CD4-positive, alpha-beta T cell (primary cell): Measurements from ENCODE around the gene CCDC183. TPM values are rescaled to one million over a fixed set of nuclear protein-coding genes. Genes with fewer than 3 reads are reported as not detected.

Source experiments
- ATAC-seq: fragments of 200-7000 bp; cut with Tn5 transposase; one replicate; pipeline ENCODE4 v1.10.0; 2022; ENCODE audit warnings: mild to moderate bottlenecking; ENCODE audit not compliant: poor library complexity
- CTCF ChIA-PET: fragments of 350-600 bp; sonication (Branson Sonifier 250); formaldehyde crosslinking; loops from one replicate; lab custom pipeline; 2021; ENCODE audit warnings: antibody characterized with exemption, inconsistent platforms; lab: Charles Lee
- POLR2A ChIA-PET: fragments of 350-600 bp; sonication (Branson Sonifier 250); formaldehyde crosslinking; loops from one replicate; lab custom pipeline; 2021; ENCODE audit warnings: antibody characterized with exemption, inconsistent platforms; lab: Charles Lee
- DNase-seq, 14 experiments: peaks; one replicate each; pipeline ENCODE4 v3.0.0-alpha.2; 2013 to 2020; ENCODE audit warnings: mixed read lengths in 2 of 14
- H3K27ac ChIP-seq, 2 donors: one replicate each; pipeline versions ENCODE4 v1.5.1 to v1.7.0; 2013; ENCODE audit warnings: low read length in 2 of 2, low read depth in 1 of 2, mild to moderate bottlenecking in 1 of 2
- H3K27me3 ChIP-seq, 2 experiments: 1 replicate in 1 of 2; 2 replicates in 1 of 2; pipeline versions ENCODE4 v1.6.1 to v1.7.0; 2013; ENCODE audit warnings: low read length in 2 of 2, control low read depth in 1 of 2, mild to moderate bottlenecking in 1 of 2, moderate library complexity in 1 of 2; ENCODE audit not compliant: insufficient read depth in 2 of 2, control insufficient read depth in 1 of 2
- H3K36me3 ChIP-seq: one replicate; pipeline ENCODE4 v1.6.1; 2013; ENCODE audit warnings: low read length, control low read depth; ENCODE audit not compliant: insufficient read depth
- H3K4me1 ChIP-seq: one replicate; pipeline ENCODE4 v1.6.1; 2013; ENCODE audit warnings: low read length, control low read depth; ENCODE audit not compliant: insufficient read depth
- H3K4me3 ChIP-seq: one replicate; pipeline ENCODE4 v1.5.1; 2013; ENCODE audit warnings: mild to moderate bottlenecking, low read length, moderate library complexity
- H3K9me3 ChIP-seq, 2 experiments: 1 replicate in 1 of 2; 2 replicates in 1 of 2; pipeline versions ENCODE4 v1.6.1 to v1.7.0; 2013; ENCODE audit warnings: low read length in 2 of 2, mild to moderate bottlenecking in 2 of 2, control low read depth in 1 of 2, moderate library complexity in 1 of 2; ENCODE audit not compliant: control insufficient read depth in 1 of 2, insufficient read depth in 1 of 2
- H3K27ac Mint-ChIP-seq: one replicate; pipeline ENCODE4 v1.8.0; 2020; ENCODE audit warnings: mixed read lengths
- H3K27me3 Mint-ChIP-seq: one replicate; pipeline ENCODE4 v1.8.0; 2021; ENCODE audit warnings: mixed read lengths
- H3K36me3 Mint-ChIP-seq: one replicate; pipeline ENCODE4 v1.8.0; 2021; ENCODE audit warnings: low read depth, mixed read lengths
- H3K4me1 Mint-ChIP-seq: one replicate; pipeline ENCODE4 v1.8.0; 2021; ENCODE audit warnings: low read depth, mixed read lengths
- H3K4me3 Mint-ChIP-seq: one replicate; pipeline ENCODE4 v1.8.0; 2020; ENCODE audit warnings: mild to moderate bottlenecking, mixed read lengths
- H3K9me3 Mint-ChIP-seq: one replicate; pipeline ENCODE4 v1.8.0; 2020; ENCODE audit warnings: mixed read lengths
- CTCF ChIP-seq: fragments of 200-600 bp; IDR thresholded peaks from one replicate; pipeline ENCODE4 v1.8.0; 2022; ENCODE audit warnings: antibody characterized with exemption, mild to moderate bottlenecking
- intact Hi-C, 2 experiments: fragments of 100-400 bp; cut with DNase I in 1 of 2; cut with micrococcal nuclease in 1 of 2; formaldehyde crosslinking; loops; one replicate each; pipeline versions ENCODE4 v1.15.1 to v1.9.0; 2023 to 2025; cut with DNase I, micrococcal nuclease
- total RNA-seq, 174 experiments: library from RNA in 2 of 174; stranded (reverse) in 2 of 174; gene quantifications; one replicate each; pipeline ENCODE4 v1.2.3 and lab custom pipeline; 2021 to 2026

CCDC183 gene
- total RNA-seq, 2 experiments from 2014 or later: 3.0 to 4.6 TPM

DNA sequence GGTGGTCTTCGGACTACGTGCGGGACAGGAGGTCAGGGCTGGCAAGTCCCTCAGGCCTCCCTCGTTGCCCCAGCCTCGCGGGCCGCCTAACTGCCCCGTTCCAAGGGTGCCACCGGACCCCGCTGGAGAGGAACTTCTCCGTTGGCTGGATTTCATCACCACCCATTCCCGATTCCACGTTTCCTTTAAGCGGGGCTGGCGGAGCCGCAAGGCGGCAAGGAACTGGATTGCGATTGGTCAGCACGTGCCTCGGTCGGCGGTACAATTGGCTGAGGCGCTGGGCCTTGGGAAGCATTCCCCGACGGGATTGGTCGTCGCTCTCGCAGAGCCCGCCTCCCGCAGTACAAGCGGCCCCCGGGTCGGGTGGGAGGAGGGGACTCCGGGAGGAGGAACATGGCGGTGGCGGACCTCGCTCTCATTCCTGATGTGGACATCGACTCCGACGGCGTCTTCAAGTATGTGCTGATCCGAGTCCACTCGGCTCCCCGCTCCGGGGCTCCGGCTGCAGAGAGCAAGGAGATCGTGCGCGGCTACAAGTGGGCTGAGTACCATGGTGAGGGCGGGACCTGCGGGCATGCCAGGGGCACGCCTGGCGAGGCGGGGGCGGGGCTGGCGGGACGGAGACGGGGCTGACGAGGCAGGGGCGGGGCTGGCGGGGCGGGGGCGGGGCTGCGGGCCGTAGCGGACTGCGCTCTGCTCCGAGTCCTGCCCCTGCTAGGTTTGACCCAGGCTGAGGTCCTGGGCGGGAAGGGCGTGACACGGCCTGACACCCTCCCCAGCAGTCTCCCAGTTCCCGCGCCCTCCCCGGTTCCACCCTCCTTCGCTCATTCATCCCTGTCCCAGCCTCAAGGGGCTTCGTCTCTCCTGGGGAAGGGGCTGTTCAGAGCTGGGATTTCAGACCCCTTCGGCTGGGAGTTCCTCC is 53.2 kb downstream of the CCDC183 start, which contains the start of gene PHPT1:
PHPT1 (plus strand) TSS at position 372 of the 922 bp plus-strand sequence; CDS start at position 394, 22 bp downstream.
- peaks cover 10% of the 10 kb centered on the region for H3K36me3 ChIP-seq
- ATAC-seq (peak; percentile 92), DNase-seq (peak; percentile 89 to 98 (median 94))
- Mint-ChIP-seq H3K4me1 (peaks cover 10% of the 10 kb centered on the region), H3K36me3 (peaks cover 8% of the 10 kb centered on the region), H3K9me3 (no peaks in the 10 kb centered on the region), H3K4me3 (peak within 1 kb of the TSS; percentile 97), H3K27me3 (peaks cover 21% of the 10 kb centered on the region), H3K27ac (peak within 1 kb of the TSS; percentile 91)
- H3K27me3 ChIP-seq: peaks cover 15 to 16% of the 10 kb centered on the region in 2 experiments
- POLR2A ChIA-PET: interaction anchor here (0.9 to 1.7 kb wide), 2 partner anchors 32 to 37 kb away, joined by 3 to 4 read pairs; partner anchors contain the start of gene TRAF2
- TF ChIP-seq CTCF: no peak
- peaks cover 0 to 15% of the 10 kb centered on the region in 2 experiments for H3K9me3 ChIP-seq
- peaks cover 45% of the 10 kb centered on the region for H3K4me1 ChIP-seq
- CTCF ChIA-PET: no interaction called here
- H3K4me3 ChIP-seq: peak within 1 kb of the TSS; percentile 84
- intact Hi-C loops: loop anchor here (1.0 to 10.0 kb wide), 7 partner anchors 17 to 96 kb away; partner anchors contain the start of genes FBXW5 (in 2 of the 2), RABL6 (in 2 of the 2), TRAF2 (in 2 of the 2) and C8G (in 1 of the 2)
- H3K27ac ChIP-seq: peak within 1 kb of the TSS in 1 of 2 donors; percentile 60

GRCh38 chr9:136849960-136850865 is 54.1 kb downstream of the CCDC183 start:
- H3K27ac Mint-ChIP-seq: no peak overlapping the region
- no peaks in the 10 kb centered on the region for H3K9me3 Mint-ChIP-seq
- Histone ChIP-seq H3K27ac (no peak overlapping the region), H3K4me3 (peak overlapping the region; percentile 84), H3K9me3 (peaks cover 0 to 15% of the 10 kb centered on the region in 2 experiments), H3K4me1 (peaks cover 41% of the 10 kb centered on the region), H3K27me3 (peaks cover 12 to 14% of the 10 kb centered on the region in 2 experiments), H3K36me3 (peaks cover 10% of the 10 kb centered on the region)
- DNase-seq (no peak), ATAC-seq (no peak)
- intact Hi-C loops: loop anchor here (1.0 to 10.0 kb wide), 7 partner anchors 16 to 95 kb away; partner anchors contain the start of genes FBXW5 (in 2 of the 2), RABL6 (in 2 of the 2), TRAF2 (in 2 of the 2) and C8G (in 1 of the 2)
- no peak for TF ChIP-seq CTCF
- ChIA-PET POLR2A (interaction anchor here (0.9 kb wide), 1 partner anchor 32 kb away, joined by 3 read pairs; no protein-coding TSS in a partner anchor), CTCF (no interaction called here)
- H3K4me3 Mint-ChIP-seq: peak overlapping the region; percentile 87
- peaks cover 10% of the 10 kb centered on the region for H3K4me1 Mint-ChIP-seq
- H3K27me3 Mint-ChIP-seq: peaks cover 19% of the 10 kb centered on the region
- H3K36me3 Mint-ChIP-seq: peaks cover 8% of the 10 kb centered on the region
